HG02610 (cell line): ENCODE results near the gene EBPL.

Source experiments
- ATAC-seq: cut with Tn5 transposase; IDR thresholded peaks from one replicate; pipeline ENCODE4 v1.9.1; 2021; ENCODE audit warnings: mild to moderate bottlenecking, moderate library complexity; ENCODE audit not compliant: unreplicated experiment

EBPL gene

DNA sequence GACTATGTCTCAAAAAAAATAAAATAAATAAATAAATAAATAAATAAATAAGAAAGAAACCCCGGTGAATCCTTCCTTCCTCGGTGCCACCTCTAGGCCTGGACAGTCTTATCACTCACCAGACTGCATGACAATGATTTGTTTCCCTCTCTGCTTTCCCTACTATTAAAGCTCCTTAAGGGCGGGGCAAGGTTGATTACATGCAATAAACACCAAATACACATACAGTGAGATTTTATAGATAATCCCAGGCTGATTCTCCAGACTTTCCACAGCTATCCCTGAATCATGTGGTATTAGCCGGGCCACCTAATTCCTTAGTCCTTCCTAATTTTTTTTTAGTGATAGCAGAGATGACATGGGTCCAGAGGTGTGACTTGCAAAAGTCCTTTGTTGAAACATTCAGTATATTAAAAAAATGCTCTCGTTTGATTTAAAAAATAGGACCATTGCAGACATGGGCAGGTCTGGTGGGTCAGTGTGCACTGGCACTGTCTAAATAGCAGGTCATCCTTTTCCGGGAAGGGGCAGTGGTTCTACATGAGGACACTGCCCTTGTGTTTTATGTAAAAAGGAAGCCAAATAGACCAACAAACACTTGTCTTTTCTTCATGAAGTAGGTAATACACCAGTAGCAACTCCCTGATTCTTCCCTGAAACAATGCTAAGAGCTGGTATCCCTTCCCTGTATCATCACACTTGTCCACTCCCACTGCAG is 14.5 kb downstream of the EBPL start:
- no peak for ATAC-seq

DNA sequence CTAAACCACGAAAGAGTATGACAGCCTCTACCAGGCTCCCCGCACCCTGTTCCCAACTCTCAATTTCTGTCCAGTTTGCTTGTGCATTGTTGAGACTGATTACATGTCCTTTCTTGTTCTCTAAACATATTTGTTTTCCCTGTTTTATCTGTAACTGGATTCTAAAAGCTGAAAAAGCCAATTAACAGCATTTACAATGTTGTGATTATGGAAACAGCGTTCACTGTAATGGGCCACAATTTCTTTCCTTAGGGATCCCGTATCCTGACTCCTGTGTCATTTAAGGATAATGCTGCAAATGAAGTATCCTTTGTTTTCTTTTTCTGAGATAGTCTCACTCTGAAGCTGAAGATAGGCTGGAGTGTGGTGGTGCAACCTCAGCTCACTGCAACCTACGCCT is 20.5 kb downstream of the EBPL start:
- ATAC-seq = no peak

DNA sequence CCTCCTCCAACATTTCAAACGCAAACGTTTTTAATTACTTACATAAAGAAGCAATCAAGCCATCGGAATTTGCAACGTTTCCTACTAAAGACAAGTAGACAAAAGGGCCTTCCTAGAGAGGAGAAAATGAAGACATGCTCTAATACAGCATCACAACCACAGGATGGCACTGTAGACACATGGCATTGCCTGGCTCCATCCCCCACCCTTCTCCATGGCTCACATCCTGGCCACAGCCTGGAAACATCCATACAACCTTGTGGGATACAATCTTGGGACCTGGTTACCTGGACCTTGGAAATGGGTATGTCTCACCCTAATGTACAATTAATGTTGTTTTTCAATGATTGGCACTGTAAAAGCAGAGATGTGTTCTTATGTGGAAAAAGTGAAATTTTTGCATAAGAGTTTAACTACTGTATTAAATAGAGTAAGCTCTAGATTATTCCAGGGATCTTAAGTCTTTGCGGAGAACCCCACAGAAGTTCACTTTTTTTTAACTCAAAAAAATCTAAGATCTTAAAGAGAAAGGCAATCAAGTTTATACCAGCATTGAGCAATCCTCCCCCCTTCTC is 21.5 kb downstream of the EBPL start:
- peak; percentile 69 for ATAC-seq

DNA sequence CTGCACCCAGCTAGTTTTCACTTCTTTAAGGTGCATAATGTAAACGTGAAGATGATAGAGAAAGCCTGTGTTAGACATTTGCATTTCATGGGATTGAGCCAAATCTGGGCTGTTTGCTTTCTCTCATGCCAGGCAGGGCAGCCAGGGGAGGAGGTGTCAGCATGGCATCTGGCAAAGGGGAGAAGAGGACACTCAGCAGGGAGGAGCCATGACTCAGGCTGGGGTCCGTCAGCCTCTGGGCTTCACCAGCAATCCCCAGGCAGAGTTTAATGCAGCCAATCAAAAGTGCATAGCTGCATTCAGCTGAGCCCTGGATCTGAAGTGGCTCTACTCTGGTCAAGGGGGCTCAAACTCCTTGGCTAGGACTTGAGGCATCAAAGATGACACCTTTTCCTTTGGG is 23.5 kb downstream of the EBPL start:
- ATAC-seq = no peak

DNA sequence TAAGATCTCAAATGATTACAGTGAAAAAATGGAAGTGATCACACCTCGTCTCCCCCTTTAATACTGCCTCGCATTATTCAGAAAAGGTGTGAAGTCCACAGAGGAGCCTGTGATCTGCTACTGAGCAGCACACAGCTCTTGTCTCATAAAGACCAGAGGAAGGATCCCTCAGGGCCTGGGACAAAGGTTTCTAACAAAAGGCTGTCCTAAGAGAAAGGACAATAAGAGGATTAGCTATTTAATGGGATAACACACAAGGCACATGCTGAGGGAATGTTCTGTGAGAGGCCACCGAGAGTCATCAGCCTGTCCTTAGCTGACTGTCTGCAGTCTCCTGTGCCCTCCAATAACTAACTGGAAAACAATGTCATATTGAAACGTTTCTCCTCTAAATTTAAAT is 26.7 kb downstream of the EBPL start:
- no peak for ATAC-seq

DNA sequence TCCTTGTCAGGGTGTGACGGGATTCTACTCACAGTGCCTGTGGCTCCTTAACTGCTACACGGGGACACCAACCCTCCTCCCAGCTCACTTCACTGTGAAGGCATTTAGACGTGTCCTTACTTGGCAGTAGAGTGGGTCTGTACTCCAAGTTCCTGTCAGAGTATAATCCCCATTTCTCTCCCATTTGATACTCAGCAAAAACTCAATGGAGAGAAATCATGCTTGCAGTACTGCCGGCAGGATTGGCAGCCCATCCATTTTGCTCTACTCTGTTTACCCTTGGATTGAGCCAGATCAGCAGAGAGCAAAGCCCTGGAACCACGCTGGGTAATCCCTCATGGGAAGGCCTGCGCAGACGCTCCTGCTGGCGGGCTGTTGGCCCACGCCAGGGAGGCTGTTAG is 34.0 kb downstream of the EBPL start:
- no peak for ATAC-seq

DNA sequence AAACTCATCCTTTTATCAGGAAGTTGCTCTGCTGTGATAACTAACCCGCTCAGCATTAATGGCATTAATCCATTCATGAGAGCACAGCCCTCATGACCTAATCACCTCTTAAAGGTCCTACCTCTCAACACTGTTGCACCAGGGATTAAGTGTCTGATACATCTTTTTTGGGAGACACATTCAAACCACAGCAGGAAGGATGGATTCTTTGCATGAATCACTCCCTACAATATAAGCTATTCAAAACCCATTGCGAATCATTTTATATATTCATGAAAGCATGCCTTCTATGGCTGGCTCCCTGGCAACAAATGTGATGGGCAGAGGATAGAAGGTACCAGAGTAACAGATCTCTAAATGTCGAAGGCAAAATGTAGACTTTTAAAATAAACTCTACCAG is 35.4 kb downstream of the EBPL start:
- no peak for ATAC-seq

DNA sequence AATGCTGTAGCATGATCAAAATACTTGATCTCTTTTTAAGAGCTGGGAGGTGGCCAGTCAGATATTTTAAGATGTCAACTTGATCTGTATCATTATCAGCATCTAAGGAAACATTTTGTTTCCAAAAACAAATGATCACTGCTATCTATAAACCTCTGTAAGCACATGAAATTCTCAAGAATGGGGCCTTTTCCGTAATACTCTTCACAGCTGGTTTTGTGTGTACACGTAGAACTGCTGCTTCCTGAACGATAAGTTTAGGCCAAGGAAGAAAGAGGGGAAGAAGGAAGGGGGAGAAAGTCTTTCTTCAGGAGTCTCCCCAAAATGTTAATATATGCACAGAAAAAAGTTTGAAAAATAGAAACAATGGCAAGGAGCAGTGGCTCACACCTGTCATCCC is 37.3 kb downstream of the EBPL start:
- no peak for ATAC-seq

DNA sequence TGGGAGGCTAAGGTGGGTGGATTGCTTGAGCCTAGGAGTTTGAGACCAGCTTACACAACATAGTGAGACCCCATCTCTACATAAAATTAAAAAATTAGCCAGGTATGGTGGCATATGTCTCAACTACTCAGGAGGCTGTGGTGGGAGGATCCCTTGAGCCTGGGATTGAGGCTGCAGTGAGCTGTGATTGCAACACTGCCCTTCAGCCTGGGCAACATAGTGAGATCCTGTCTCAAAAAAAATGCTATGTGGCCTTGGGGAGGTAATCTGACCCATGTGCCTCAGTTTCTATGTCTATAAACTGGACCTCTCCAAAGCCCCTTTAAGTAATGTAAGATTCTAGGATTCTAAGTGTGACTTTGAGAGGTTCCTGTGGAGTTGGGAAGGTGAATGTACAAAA is 37.8 kb downstream of the EBPL start:
- ATAC-seq = no peak

DNA sequence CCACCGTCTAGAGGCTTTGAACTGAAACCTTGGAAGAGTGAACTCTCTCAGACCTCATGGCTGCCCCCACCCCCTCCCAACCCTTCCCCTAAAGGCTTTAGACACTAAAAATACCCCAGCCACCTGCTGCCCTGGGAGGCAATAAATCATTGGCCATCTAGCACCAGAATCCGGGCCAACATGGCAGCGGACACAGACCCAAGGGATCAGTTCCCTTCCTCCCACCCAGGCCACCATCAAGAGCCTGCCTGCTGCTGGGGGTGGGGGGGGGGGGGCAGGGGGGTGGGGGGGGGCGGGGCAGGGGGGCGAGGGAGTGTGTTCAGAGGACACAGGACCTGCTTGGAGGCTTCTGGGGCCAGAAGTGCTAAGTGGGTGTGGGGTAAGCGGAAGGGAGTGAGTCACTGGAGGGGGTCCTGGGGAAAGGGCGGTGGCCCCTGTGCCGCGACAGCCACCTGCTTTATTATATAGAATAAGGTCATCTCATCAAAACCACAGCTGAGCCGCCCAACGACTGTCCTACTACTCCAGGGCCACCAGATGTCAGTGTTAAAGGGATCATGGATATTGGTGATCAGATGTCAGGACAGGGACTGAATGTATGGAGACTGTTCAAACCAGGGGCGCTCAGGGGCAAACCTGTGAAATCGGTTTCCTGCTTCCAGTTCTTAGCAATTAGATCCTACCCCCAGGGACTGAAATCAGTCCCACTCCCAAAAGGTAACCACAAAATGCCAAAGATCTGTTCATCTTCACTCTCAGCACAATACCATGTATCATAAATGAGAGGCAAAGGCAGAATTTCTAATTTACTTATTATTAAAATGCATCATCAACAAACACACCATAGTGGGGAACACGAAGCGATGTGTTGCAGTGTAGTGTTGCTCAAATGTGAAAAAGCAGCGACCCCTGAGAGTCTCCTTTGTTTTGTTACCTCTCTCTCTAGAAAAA is 38.7 kb downstream of the EBPL start:
- no peak for ATAC-seq

DNA sequence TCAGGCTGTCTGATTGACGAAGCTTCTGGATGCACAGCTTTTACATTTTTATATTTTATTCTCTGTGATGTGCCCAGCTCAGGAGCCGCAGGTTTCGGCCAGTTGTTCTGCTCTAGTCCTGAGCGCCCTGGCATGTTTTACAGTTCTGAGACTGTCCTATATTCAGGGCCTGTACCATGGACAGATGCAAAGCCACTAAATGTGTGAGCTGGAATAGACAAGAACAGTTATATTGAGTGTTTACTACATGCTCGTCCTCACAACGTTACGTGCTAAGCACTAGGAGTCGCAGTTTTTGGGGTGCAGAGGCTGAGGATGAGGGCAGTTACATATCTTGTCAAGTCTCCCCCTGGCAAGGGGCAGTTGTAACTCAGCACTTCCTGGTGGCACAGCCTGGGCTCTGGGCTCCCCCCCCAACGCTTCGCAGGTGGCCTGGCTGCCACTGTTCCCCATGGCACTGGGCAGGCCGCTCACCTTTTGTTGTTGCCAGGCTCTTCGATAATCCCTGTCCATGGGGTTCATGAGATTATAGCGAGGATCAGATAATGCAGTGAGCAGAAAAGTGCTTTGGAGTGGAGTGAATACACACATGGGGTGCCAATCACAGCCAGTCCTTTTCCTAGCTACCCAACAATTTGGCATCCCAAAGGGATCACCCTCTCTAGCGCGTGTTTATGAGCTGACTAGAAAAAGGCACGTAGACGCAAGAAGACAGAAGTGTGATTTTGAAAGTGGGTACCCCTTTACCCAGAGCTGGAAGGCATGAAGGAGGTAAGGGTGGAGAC is 39.5 kb downstream of the EBPL start:
- ATAC-seq = no peak

DNA sequence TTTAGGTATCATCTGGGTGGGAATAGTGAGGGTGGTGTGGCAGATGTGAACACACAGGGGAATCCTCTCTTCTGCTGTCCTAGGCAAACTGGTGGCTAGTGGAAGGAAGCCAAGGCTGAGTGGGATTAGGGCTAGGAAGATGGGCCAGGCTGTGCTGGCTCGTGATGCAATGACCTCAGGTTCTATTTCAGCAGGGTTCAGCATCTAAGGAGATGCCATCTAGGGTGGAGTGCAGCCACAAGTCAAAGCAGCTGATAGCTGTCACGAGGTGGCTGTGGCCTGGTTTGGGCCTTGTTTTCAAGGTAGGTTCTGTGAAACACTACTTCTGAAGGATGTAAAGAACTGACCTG is 41.3 kb downstream of the EBPL start:
- ATAC-seq = no peak

DNA sequence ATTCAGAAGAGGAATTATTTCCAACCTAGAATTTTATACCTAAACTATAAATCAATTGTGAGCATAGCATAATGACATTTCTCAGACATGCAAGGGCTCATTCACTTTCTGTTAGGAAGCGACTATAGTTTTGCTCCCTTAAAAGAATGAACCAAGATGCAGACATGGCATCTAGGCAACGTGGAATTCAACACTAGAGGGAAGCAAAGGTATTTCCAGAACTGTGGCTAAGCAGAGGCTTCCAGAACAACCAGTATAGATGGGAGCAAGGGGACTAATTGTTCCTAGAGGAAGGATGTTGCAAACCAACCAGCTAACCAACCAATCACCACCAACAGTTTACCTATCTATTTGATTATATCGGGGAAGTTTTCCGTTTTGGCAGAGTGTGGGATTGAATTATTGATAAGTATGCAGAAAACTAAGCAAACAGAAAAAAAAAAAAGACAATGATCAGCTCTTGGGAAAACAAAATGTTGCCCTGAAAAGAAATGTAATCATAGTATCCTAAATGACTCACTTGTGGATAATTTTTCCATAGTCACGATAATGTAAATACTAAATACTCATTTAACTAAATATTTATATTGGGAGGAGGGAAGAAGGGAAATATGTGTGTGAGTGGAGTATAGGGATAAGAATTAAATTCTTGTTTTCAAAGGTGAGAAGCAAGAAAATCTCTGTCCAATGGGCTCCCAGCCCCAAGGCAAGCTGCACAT is 41.9 kb downstream of the EBPL start:
- no peak for ATAC-seq

DNA sequence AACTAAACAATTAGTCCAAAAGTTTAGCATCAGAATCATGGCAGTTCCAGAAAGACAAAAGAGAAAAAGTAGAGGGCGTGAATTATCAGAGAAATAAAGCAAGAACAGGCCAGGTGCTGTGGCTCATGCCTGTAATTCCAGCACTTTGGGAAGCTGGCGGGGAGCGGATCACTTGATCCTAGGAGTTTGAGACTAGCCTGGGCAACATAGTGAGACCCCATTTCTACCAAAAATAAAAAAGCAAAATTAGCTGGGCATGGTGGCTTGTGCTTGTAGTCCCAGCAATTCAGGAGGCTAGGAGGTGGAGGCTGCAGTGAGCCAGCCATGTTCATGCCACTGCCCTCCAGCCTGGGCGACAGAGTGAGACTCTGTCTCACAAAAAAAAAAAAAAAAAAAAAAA is 44.6 kb downstream of the EBPL start:
- no peak for ATAC-seq

DNA sequence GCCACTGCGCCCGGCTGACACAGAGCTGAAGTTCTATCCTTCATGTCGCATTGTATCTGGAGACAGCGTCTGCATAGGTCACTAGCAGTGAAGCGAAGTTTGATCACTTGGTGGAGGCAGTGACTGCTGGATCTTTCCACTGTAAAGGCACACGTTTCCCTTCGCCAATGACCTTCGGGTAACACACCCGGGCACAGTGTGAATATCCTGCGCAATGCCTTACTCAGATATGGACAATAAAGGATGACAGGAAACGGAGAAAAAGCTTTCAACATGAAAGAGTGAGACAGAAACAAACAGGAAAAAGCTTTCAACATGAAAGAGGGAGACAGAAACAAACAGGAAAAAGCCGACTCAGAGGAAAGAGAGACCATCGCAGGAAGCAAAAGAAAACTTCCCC is 45.8 kb downstream of the EBPL start:
- ATAC-seq = no peak

DNA sequence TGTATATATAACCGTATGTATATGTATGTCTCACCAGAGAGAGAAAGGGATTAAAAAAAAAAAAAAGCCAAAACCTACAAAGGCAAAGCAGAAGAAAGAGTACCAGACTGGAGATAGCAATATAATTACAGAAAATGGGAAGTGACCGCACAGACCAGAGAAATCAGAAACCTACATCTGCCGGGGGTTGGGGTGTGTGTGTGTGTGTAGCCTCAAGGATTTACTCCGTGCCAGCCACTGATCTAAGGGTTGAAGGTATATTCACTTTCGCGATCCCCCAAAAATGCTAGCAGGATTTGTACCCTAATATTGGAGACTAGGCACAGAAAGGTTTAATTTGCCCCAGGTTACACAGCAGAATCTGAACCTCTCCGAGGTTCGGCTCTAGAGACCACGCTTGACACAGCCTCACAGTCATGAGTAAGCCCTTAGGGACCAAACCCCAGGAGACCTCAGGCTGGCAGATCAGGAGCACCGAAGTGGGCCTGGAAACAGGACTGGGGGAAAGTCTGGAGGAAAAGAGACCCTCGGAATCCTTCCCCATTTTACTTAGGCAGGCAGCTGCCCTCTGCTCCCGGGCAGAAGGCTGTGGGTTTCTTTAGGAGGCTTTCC is 48.1 kb downstream of the EBPL start:
- ATAC-seq = no peak

DNA sequence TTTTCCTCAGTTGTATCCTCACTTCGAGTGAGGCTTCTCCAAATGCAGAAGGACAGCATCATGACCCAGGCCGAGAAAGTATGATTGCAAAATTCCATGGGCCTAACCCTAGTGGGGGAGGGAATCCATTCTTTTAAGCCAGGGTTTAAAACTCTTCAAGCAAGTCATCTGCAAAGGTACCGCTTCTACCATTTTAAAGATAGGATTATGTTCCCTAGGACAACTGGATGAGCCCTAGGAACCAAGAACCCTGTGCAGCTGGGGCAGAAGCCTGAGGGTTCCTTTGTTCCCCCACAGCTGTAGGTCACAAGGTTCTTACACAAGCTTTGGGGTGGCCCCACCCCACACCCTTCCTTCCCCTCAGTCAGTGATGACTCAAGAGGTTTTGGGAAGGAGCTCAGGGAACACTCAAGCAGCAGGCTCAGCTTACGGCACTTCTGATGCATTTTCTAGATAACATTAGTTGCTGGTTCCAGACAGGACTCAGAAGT is 49.4 kb downstream of the EBPL start:
- ATAC-seq = no peak

DNA sequence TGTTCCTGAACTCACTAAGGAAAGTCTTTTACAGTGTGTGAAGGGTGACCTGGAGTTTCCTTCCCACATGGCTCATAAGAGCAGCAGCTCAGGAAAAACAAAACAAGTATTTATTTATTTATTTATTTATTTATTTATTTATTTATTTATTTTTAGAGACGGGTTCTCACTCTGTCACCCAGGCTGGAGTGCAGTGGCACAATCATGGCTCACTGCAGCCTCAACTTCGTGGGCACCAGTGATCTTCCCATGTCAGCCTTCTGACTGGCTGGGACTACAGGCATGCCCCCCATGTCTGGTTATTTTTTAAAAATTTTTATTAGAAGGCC is 52.6 kb downstream of the EBPL start:
- no peak for ATAC-seq

DNA sequence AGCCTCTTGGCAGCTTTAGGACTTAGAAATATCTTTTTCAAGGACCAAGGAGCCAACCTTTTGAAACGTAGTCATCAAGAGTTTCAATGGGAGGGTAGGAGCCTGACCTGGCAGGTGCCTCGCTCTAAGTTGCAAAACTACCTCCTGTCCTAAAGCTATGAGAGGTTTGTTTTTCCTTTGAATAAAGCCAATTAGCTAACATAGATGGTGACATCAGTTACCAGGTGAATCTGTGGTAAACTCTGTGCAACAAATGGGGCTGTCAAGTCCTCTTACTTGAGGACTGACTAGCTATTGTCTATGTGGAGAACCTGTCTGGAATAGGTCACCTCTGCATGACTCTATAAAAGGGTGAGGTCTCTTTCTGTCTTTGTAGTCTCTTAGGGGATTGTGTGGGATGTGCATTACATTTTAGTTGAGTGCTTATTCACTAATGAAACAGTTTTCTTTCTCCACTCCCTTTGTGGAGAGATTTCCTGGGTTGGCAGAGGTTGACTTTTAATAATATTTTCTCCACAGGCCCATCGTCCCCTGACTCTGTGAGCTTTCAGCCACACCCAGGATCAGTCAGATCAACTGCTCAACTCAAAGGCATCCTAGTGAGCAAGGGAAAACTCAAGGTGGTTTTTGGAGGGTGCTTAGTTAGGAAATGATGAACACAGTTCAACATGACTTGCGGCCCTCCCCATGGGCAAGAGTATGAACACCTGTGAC is 53.1 kb downstream of the EBPL start:
- no peak for ATAC-seq

DNA sequence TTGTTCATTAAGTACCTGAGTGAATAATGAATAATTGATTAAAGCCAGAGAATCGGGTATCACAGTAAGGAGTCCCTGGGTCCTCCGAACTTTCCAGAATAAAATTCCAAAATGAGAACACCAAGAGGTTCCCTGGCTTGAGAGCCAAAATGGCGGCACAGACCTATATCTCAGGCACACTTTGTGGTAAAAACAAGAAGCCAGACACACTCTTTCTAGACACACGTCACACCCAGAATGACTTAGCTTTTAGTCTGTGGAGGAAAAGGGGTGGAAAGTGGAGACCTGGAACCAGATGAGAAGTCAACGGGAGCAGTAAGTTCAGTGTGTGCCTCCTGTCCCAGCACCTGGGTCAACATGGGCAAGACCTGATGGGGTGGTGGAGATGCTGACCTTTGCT is 54.6 kb downstream of the EBPL start:
- no peak for ATAC-seq
